RPMI8226 (cell line): ENCODE measurements around the gene NEURL1B.

Source experiments
- DNase-seq: peaks from one replicate; pipeline ENCODE4 v3.0.0-alpha.2; 2015

The NEURL1B gene

GRCh38 chr5:172740428-172741205, 99.6 kb downstream of the NEURL1B start:
- DNase-seq, result peak; percentile 81
